Activated CD8-positive, alpha-beta T cell treated with anti-CD3 and anti-CD28 coated beads for 36 hours (primary cell): ENCODE data around the gene TFDP1. TPM values are rescaled to one million over a fixed set of nuclear protein-coding genes. Genes with fewer than 3 reads are reported as not detected.

Experiments used
- ATAC-seq: fragments of 200-7000 bp; cut with Tn5 transposase; one replicate; pipeline ENCODE4 v1.10.0; 2021; ENCODE audit warnings: mild to moderate bottlenecking, moderate library complexity
- CTCF ChIA-PET: fragments of 350-600 bp; sonication (Branson Sonifier 250); formaldehyde crosslinking; loops from one replicate; lab custom pipeline; 2021; ENCODE audit warnings: antibody characterized with exemption; lab: Charles Lee
- POLR2A ChIA-PET: fragments of 350-600 bp; sonication (Branson Sonifier 250); formaldehyde crosslinking; loops from one replicate; lab custom pipeline; 2021; ENCODE audit warnings: antibody characterized with exemption; lab: Charles Lee
- DNase-seq: peaks from one replicate; pipeline ENCODE4 v3.0.0-alpha.2; 2020
- H3K27ac Mint-ChIP-seq: one replicate; pipeline ENCODE4 v1.8.0; 2021; ENCODE audit warnings: mild to moderate bottlenecking, mixed read lengths
- H3K27me3 Mint-ChIP-seq: one replicate; pipeline ENCODE4 v1.8.0; 2021; ENCODE audit warnings: mixed read lengths
- H3K36me3 Mint-ChIP-seq: one replicate; pipeline ENCODE4 v1.8.0; 2021; ENCODE audit warnings: low read depth, mixed read lengths
- H3K4me1 Mint-ChIP-seq: one replicate; pipeline ENCODE4 v1.8.0; 2021; ENCODE audit warnings: low read depth, mixed read lengths
- H3K4me3 Mint-ChIP-seq: one replicate; pipeline ENCODE4 v1.8.0; 2021; ENCODE audit warnings: mild to moderate bottlenecking, moderate library complexity, mixed read lengths
- H3K9me3 Mint-ChIP-seq: one replicate; pipeline ENCODE4 v1.8.0; 2021; ENCODE audit warnings: mixed read lengths
- intact Hi-C: fragments of 100-400 bp; cut with micrococcal nuclease; formaldehyde crosslinking; loops from one replicate; pipeline ENCODE4 v1.10.0; 2022
- total RNA-seq, 2 experiments: library from RNA; stranded (reverse); gene quantifications; one replicate each; pipeline ENCODE4 v1.2.3, GENCODE V29; 2021
- TF ChIP-seq, protein P1 (sequence below): fragments of 200-600 bp; IDR thresholded peaks from one replicate; pipeline ENCODE4 v1.8.0; 2022; ENCODE audit warnings: antibody characterized with exemption, mild to moderate bottlenecking

TFDP1 gene
- total RNA-seq, 2 experiments from 2014 or later: 174 to 184 TPM

DNA sequence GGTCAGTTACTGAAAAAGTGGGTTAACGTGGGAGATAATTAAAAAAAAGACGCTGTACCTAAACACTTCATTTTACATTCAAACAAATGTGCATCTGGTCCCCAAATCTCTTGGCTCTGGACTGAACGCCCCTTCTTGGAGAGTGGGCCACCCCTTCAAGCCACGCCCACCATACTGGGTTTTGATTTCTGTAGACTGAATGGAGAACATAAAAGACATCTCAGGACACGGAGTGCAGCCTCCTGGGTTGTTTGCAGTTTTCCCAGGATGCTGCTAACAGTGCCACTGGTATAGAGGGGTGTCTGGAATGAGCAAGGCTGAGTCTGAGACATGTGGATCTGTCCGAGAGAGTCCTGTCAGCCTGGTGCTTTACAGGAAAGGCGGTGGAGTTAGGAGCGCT, 10.6 kb downstream of the TFDP1 start:
- TF ChIP-seq, protein P1, sequence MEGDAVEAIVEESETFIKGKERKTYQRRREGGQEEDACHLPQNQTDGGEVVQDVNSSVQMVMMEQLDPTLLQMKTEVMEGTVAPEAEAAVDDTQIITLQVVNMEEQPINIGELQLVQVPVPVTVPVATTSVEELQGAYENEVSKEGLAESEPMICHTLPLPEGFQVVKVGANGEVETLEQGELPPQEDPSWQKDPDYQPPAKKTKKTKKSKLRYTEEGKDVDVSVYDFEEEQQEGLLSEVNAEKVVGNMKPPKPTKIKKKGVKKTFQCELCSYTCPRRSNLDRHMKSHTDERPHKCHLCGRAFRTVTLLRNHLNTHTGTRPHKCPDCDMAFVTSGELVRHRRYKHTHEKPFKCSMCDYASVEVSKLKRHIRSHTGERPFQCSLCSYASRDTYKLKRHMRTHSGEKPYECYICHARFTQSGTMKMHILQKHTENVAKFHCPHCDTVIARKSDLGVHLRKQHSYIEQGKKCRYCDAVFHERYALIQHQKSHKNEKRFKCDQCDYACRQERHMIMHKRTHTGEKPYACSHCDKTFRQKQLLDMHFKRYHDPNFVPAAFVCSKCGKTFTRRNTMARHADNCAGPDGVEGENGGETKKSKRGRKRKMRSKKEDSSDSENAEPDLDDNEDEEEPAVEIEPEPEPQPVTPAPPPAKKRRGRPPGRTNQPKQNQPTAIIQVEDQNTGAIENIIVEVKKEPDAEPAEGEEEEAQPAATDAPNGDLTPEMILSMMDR: no peak
- no peak overlapping the region for H3K27ac Mint-ChIP-seq
- DNase-seq: no peak
- ChIA-PET POLR2A (no interaction called here), CTCF (no interaction called here)
- no peaks in the 10 kb centered on the region for H3K9me3 Mint-ChIP-seq
- no peaks in the 10 kb centered on the region for H3K27me3 Mint-ChIP-seq
- intact Hi-C loops: no loop called here
- H3K36me3 Mint-ChIP-seq: peaks cover 70% of the 10 kb centered on the region
- no peak overlapping the region for H3K4me3 Mint-ChIP-seq
- peaks cover 8% of the 10 kb centered on the region for H3K4me1 Mint-ChIP-seq
- no peak for ATAC-seq

DNA sequence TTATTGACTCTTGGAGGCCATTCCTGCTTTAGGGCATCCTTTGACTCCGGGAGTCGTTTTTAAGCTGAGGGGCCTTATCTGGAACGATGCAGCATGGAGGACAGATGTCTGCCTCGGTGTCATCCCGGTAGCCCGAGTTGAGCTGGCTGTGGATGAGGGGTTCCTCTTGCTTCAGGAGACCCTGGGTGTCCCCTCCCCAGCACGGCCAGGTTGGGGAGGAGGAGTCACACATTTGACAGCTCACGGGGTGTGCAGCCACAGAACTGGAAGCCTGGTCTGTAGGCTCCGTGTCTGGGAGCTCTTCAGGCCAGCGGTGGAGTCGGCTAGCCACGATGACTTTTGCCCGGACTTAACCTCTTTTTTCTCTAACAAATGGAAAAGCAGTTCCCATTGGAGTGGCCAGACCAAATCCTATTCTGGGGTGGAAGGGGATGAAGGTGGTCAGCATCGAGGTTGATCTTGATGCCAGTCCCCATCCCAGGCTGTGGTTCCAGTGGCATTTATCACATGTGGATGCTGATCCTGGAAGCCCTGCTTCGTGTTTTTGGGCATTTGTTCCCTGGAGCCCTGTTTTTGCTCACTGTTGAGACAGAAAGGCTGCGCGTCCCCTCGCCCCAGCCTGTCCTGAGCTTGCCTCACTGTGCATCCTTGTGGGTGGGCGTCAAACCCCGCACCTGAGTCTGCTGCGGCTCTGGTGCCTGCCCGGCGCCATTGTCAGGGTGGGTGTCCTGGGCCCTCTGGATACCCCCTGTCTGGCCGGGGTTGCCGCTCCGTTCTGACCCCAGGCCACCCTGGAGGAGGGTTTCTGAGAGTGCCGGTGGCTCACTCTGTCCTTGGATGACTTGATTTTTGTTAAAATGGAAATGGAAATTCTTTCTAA, 12.0 kb downstream of the TFDP1 start:
- Mint-ChIP-seq H3K36me3 (peaks cover 66% of the 10 kb centered on the region), H3K27ac (no peak overlapping the region), H3K4me3 (no peak overlapping the region), H3K27me3 (no peaks in the 10 kb centered on the region), H3K9me3 (no peaks in the 10 kb centered on the region), H3K4me1 (peaks cover 12% of the 10 kb centered on the region)
- no peak for ATAC-seq
- TF ChIP-seq, protein P1: no peak
- CTCF ChIA-PET: no interaction called here
- POLR2A ChIA-PET: no interaction called here
- DNase-seq: no peak
- intact Hi-C loops: no loop called here

DNA sequence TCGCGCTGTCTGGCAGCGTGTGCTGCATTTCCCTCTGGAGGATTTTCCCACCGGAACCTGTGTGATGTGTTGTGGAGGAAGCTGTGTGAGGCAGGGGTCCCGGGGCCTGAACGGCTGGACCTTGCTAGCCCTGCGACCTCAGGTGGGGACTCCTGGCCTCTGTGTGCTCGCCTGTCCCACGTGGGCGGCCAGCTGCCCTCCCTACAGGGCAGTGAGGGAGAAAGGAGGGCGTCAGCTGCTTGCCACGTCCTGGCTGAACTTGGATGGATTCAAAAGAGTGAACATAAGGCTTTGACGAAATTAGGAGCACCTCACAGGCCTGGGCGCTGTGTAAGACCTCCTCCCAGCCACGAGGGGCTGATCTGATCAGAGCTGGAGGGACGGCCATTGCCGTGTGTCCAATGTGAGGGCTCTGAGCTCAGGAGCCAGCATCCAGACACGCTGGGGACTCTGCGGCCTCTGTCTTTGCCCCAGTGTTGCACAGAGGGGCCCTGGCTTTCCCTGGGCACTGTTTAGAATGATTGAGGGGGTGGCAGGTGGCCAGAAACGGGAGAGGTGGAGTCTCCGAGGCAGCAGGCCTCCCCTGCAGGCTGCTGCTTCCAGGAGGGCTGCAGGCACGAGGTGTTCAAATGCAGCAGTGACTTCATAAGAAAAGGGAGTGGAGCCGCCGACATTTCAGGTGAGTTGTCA, 13.0 kb downstream of the TFDP1 start:
- Mint-ChIP-seq H3K36me3 (peaks cover 59% of the 10 kb centered on the region), H3K4me1 (peaks cover 17% of the 10 kb centered on the region), H3K4me3 (no peak overlapping the region), H3K9me3 (no peaks in the 10 kb centered on the region), H3K27ac (no peak overlapping the region), H3K27me3 (no peaks in the 10 kb centered on the region)
- ATAC-seq: no peak
- TF ChIP-seq, protein P1: no peak
- ChIA-PET CTCF (no interaction called here), POLR2A (no interaction called here)
- no peak for DNase-seq
- intact Hi-C loops: no loop called here

DNA sequence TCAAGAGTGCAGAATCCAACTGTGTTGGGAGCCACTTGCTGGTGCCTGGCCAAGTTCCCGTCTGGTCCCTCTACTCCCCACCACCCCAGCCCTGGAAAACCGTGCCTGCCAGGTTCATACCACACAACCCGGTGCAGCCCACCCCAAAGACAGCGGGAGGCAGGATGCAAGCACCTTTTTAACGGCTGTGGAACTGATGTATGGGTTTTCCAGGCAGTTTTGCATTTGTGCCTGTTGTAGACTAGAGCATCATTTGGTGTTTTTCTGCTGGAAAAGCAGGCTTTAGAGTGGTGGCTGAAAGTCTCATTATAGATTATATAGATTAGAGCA, 13.5 kb downstream of the TFDP1 start:
- DNase-seq: no peak
- no peak overlapping the region for H3K27ac Mint-ChIP-seq
- no peaks in the 10 kb centered on the region for H3K9me3 Mint-ChIP-seq
- peaks cover 56% of the 10 kb centered on the region for H3K36me3 Mint-ChIP-seq
- H3K27me3 Mint-ChIP-seq: no peaks in the 10 kb centered on the region
- peaks cover 22% of the 10 kb centered on the region for H3K4me1 Mint-ChIP-seq
- H3K4me3 Mint-ChIP-seq: no peak overlapping the region
- CTCF ChIA-PET: no interaction called here
- intact Hi-C loops: no loop called here
- POLR2A ChIA-PET: no interaction called here
- TF ChIP-seq, protein P1: no peak
- no peak for ATAC-seq

DNA sequence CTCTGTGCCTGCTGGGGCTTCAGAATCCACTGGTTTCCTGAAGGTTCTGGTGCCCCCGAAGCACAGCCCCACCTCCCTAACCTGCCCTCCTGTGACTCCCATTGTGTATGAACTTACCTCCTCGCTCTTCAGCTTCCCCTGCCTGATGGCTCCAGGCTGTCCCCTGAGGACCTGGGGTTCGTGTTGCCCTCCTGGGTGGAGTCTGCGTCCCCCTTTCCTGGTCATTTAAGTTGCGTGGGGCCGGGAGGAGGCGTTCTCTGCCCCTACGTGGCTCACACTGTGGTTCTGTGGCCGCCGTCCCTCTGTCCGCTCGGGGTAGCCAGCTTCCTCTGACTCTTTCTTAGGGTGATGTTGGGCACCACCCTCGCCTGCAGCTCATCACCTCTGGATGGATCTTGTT, 13.9 kb downstream of the TFDP1 start:
- Mint-ChIP-seq H3K36me3 (peaks cover 56% of the 10 kb centered on the region), H3K4me1 (peaks cover 26% of the 10 kb centered on the region), H3K9me3 (no peaks in the 10 kb centered on the region), H3K4me3 (no peak overlapping the region), H3K27ac (no peak overlapping the region), H3K27me3 (no peaks in the 10 kb centered on the region)
- ATAC-seq: no peak
- TF ChIP-seq, protein P1: no peak
- intact Hi-C loops: no loop called here
- DNase-seq: no peak
- ChIA-PET POLR2A (no interaction called here), CTCF (no interaction called here)
